Stimulated activated CD4-positive, alpha-beta T cell treated with anti-CD3 and anti-CD28 coated beads, Interleukin-2, amount 100 ng/mL, for 4 hours (primary cell): ENCODE data around the gene VEGFA.

Experiments used
- DNase-seq: peaks from one replicate; pipeline ENCODE4 v3.0.0-alpha.2; 2020; ENCODE audit warnings: low read depth

The VEGFA gene

GRCh38 chr6:43772681-43773049 lies 2.7 kb downstream of the VEGFA start:
- DNase-seq: no peak

GRCh38 chr6:43773050-43773979 lies 3.3 kb downstream of the VEGFA start:
- peak; percentile 29 for DNase-seq

GRCh38 chr6:43773980-43774775 lies 4.2 kb downstream of the VEGFA start:
- no peak for DNase-seq

GRCh38 chr6:43774776-43775534 lies 4.9 kb downstream of the VEGFA start:
- peak; percentile 50 for DNase-seq

GRCh38 chr6:43775535-43775885 lies 5.5 kb downstream of the VEGFA start:
- DNase-seq: no peak

GRCh38 chr6:43776115-43776798 lies 6.2 kb downstream of the VEGFA start:
- DNase-seq: no peak

- DNase-seq: no peak
Observed at GRCh38 chr6:43776799-43777776, 7.1 kb downstream of the VEGFA start.

GRCh38 chr6:43778131-43778855 lies 8.3 kb downstream of the VEGFA start:
- no peak for DNase-seq

GRCh38 chr6:43778976-43779851 lies 9.2 kb downstream of the VEGFA start:
- DNase-seq: no peak

GRCh38 chr6:43779852-43780236 lies 9.8 kb downstream of the VEGFA start:
- DNase-seq: no peak

- DNase-seq: no peak
Observed at GRCh38 chr6:43780293-43780692, 10.3 kb downstream of the VEGFA start.

- no peak for DNase-seq
Observed at GRCh38 chr6:43780941-43781928, 11.2 kb downstream of the VEGFA start.

- DNase-seq: no peak
Observed at GRCh38 chr6:43781941-43782704, 12.1 kb downstream of the VEGFA start.

GRCh38 chr6:43782764-43783513 lies 12.9 kb downstream of the VEGFA start:
- no peak for DNase-seq

GRCh38 chr6:43784049-43784855 lies 14.2 kb downstream of the VEGFA start:
- no peak for DNase-seq
